OCI-LY1 (cell line): ENCODE results near the gene MYADML2.

Experiments
- EZH2 ChIP-seq: fragments of 200-600 bp; sonication (generic), shearing (Covaris generic); IDR thresholded peaks from 2 replicates; pipeline ENCODE4 v1.8.0; 2017; ENCODE audit warnings: borderline replicate concordance, mixed run types, mild to moderate bottlenecking, antibody characterized with exemption, low read length, moderate library complexity, mixed read lengths
- TF ChIP-seq, protein P1 (sequence below): fragments of 200-600 bp; sonication (generic), shearing (Covaris generic); IDR thresholded peaks from 2 replicates; pipeline ENCODE4 v1.5.1; 2017; ENCODE audit warnings: mild to moderate bottlenecking, antibody characterized with exemption, low read length, moderate library complexity, mixed read lengths

DNA sequence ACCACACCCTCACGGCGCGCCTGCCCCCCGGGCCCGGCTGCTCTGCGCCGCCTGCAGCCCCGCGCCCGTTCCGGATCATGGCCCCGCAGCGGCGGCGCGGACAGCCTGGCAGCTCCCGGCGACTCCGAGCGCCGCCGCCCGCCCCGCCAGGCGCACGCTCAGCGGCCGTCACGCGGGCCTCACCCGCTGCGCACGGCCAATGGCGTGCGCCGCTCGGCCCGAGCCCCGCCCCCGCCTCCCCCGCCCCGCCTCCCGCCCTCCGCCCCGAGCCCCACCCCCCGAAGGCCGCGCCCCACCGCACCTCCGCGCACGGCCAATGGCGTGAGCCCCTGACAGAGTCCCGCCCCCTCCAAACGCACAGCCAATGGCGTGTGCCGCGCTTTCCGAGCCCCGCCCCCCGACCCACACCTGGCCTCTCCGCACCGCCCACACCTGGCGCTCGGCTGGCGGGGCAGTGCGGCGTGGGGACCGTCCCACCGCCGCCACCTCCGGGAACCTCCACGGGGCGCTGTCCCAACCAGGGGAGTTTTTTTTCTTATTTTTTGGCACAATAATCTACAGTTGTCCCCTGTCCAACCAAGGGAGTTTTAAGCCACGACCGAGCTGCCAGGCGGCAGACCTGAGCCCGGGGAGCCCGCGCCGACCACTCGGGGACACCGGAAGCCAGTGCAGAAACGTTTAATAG is 35.6 kb downstream of the MYADML2 start, which contains the start of gene PCYT2:
- TF ChIP-seq EZH2: no peak
- TF ChIP-seq, protein P1, sequence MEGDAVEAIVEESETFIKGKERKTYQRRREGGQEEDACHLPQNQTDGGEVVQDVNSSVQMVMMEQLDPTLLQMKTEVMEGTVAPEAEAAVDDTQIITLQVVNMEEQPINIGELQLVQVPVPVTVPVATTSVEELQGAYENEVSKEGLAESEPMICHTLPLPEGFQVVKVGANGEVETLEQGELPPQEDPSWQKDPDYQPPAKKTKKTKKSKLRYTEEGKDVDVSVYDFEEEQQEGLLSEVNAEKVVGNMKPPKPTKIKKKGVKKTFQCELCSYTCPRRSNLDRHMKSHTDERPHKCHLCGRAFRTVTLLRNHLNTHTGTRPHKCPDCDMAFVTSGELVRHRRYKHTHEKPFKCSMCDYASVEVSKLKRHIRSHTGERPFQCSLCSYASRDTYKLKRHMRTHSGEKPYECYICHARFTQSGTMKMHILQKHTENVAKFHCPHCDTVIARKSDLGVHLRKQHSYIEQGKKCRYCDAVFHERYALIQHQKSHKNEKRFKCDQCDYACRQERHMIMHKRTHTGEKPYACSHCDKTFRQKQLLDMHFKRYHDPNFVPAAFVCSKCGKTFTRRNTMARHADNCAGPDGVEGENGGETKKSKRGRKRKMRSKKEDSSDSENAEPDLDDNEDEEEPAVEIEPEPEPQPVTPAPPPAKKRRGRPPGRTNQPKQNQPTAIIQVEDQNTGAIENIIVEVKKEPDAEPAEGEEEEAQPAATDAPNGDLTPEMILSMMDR: peak; percentile 35; the same call in 1 of the 2 replicates
